SK-N-SH treated with all-trans-retinoic acid at 6 μM for 48 hours (cell line): Measurements from ENCODE around the gene HBS1L.

Experiments used
- ATAC-seq: fragments of 200-7000 bp; cut with Tn5 transposase; 3 replicates; pipeline ENCODE4 v1.9.1; 2020; ENCODE audit warnings: mild to moderate bottlenecking, moderate library complexity
- ARNTL ChIP-seq: fragments of 450-650 bp; formaldehyde crosslinking; IDR thresholded peaks from 2 replicates; pipeline ENCODE4 v1.5.0; 2020; ENCODE audit warnings: low read depth, mild to moderate bottlenecking, moderate library complexity, borderline replicate concordance
- BACH2 ChIP-seq: fragments of 250-450 bp; sonication (Bioruptor Pico); IDR thresholded peaks from 2 replicates; pipeline ENCODE4 v1.9.0; 2021; ENCODE audit warnings: mild to moderate bottlenecking, borderline replicate concordance
- CREB5 ChIP-seq: fragments of 250-450 bp; sonication (Bioruptor Pico); IDR thresholded peaks from 2 replicates; pipeline ENCODE4 v1.5.1; 2020; ENCODE audit warnings: low read depth, mild to moderate bottlenecking, moderate library complexity
- CSDC2 ChIP-seq: fragments of 250-450 bp; sonication (Bioruptor Pico); IDR thresholded peaks from 2 replicates; pipeline ENCODE4 v1.5.0; 2020; ENCODE audit warnings: mild to moderate bottlenecking, moderate library complexity
- CSRNP3 ChIP-seq: fragments of 250-450 bp; sonication (Bioruptor Pico); IDR thresholded peaks from 2 replicates; pipeline ENCODE4 v1.5.1; 2021; ENCODE audit warnings: mild to moderate bottlenecking, moderate library complexity
- ESRRG ChIP-seq: fragments of 250-450 bp; sonication (Bioruptor Pico); IDR thresholded peaks from 2 replicates; pipeline ENCODE4 v1.6.1; 2021; ENCODE audit warnings: mild to moderate bottlenecking
- GLIS3 ChIP-seq: fragments of 250-450 bp; sonication (Bioruptor Pico); IDR thresholded peaks from 2 replicates; pipeline ENCODE4 v1.5.0; 2020; ENCODE audit warnings: mild to moderate bottlenecking, moderate library complexity
- ISL1 ChIP-seq: fragments of 250-450 bp; sonication (Bioruptor Pico); IDR thresholded peaks from 2 replicates; pipeline ENCODE4 v2.1.2; 2022; ENCODE audit warnings: mild to moderate bottlenecking, moderate library complexity
- OSR1 ChIP-seq: fragments of 250-450 bp; sonication (Bioruptor Pico); IDR thresholded peaks from 2 replicates; pipeline ENCODE4 v1.8.0; 2022; ENCODE audit warnings: moderate library complexity, mild to moderate bottlenecking, inconsistent platforms
- PPARA ChIP-seq: fragments of 250-450 bp; sonication (Bioruptor Pico); IDR thresholded peaks from 2 replicates; pipeline ENCODE4 v1.5.0; 2020; ENCODE audit warnings: mild to moderate bottlenecking, borderline replicate concordance
- RARB ChIP-seq: fragments of 250-450 bp; sonication (Bioruptor Pico); IDR thresholded peaks from 2 replicates; pipeline ENCODE4 v1.8.0; 2021; ENCODE audit warnings: mild to moderate bottlenecking, moderate library complexity
- SNAI2 ChIP-seq: fragments of 250-450 bp; sonication (Bioruptor Pico); IDR thresholded peaks from 2 replicates; pipeline ENCODE4 v1.5.0; 2020; ENCODE audit warnings: mild to moderate bottlenecking, moderate library complexity
- TCF4 ChIP-seq: fragments of 250-450 bp; sonication (Bioruptor Pico); IDR thresholded peaks from 2 replicates; pipeline ENCODE4 v1.8.0; 2021; ENCODE audit warnings: mild to moderate bottlenecking, moderate library complexity, borderline replicate concordance
- TOX ChIP-seq: fragments of 250-450 bp; sonication (Bioruptor Pico); IDR thresholded peaks from 2 replicates; pipeline ENCODE4 v1.8.0; 2021; ENCODE audit warnings: mild to moderate bottlenecking, moderate library complexity, borderline replicate concordance
- ZC3H10 ChIP-seq: fragments of 250-450 bp; sonication (Bioruptor Pico); IDR thresholded peaks from 2 replicates; pipeline ENCODE4 v1.5.1; 2021; ENCODE audit warnings: mild to moderate bottlenecking, moderate library complexity
- ZFP3 ChIP-seq: fragments of 250-450 bp; sonication (Bioruptor Pico); IDR thresholded peaks from 2 replicates; pipeline ENCODE4 v1.5.0; 2020; ENCODE audit warnings: mild to moderate bottlenecking, moderate library complexity
- ZFP30 ChIP-seq: fragments of 450-650 bp; formaldehyde crosslinking; IDR thresholded peaks from 2 replicates; pipeline ENCODE4 v1.5.0; 2022; ENCODE audit warnings: mild to moderate bottlenecking, moderate library complexity
- ZNF565 ChIP-seq: fragments of 450-650 bp; formaldehyde crosslinking; conservative IDR thresholded peaks from 2 replicates; pipeline ENCODE4 v1.5.0; 2020; ENCODE audit warnings: low read depth, mild to moderate bottlenecking, moderate library complexity
- ZNF70 ChIP-seq: fragments of 450-650 bp; formaldehyde crosslinking; IDR thresholded peaks from 2 replicates; pipeline ENCODE4 v1.5.0; 2020; ENCODE audit warnings: mild to moderate bottlenecking, moderate library complexity
- ZNF8 ChIP-seq: fragments of 450-650 bp; formaldehyde crosslinking; IDR thresholded peaks from 2 replicates; pipeline ENCODE4 v1.5.0; 2020; ENCODE audit warnings: mild to moderate bottlenecking, moderate library complexity
- TF ChIP-seq, protein P1 (sequence below): fragments of 250-450 bp; sonication (Bioruptor Pico); IDR thresholded peaks from 2 replicates; pipeline ENCODE4 v1.5.0; 2020; ENCODE audit warnings: mild to moderate bottlenecking, moderate library complexity
- TF ChIP-seq, protein P2 (sequence below): fragments of 250-450 bp; sonication (Bioruptor Pico); IDR thresholded peaks from 2 replicates; pipeline ENCODE4 v1.8.0; 2020; ENCODE audit warnings: mild to moderate bottlenecking, moderate library complexity, borderline replicate concordance

HBS1L gene

GRCh38 chr6:135087403-135087802 lies 32.8 kb upstream of the HBS1L start:
- ATAC-seq: no peak; the same call in 2 of the 3 replicates
- TF ChIP-seq ISL1 (CRISPR knock-in tag): no peak
- TF ChIP-seq ZNF70 (CRISPR knock-in tag): no peak
- no peak for TF ChIP-seq CSRNP3 (CRISPR knock-in tag)
- TF ChIP-seq ZFP3 (CRISPR knock-in tag): no peak
- TF ChIP-seq RARB (CRISPR knock-in tag): no peak
- TF ChIP-seq GLIS3: no peak
- TF ChIP-seq, protein P1, sequence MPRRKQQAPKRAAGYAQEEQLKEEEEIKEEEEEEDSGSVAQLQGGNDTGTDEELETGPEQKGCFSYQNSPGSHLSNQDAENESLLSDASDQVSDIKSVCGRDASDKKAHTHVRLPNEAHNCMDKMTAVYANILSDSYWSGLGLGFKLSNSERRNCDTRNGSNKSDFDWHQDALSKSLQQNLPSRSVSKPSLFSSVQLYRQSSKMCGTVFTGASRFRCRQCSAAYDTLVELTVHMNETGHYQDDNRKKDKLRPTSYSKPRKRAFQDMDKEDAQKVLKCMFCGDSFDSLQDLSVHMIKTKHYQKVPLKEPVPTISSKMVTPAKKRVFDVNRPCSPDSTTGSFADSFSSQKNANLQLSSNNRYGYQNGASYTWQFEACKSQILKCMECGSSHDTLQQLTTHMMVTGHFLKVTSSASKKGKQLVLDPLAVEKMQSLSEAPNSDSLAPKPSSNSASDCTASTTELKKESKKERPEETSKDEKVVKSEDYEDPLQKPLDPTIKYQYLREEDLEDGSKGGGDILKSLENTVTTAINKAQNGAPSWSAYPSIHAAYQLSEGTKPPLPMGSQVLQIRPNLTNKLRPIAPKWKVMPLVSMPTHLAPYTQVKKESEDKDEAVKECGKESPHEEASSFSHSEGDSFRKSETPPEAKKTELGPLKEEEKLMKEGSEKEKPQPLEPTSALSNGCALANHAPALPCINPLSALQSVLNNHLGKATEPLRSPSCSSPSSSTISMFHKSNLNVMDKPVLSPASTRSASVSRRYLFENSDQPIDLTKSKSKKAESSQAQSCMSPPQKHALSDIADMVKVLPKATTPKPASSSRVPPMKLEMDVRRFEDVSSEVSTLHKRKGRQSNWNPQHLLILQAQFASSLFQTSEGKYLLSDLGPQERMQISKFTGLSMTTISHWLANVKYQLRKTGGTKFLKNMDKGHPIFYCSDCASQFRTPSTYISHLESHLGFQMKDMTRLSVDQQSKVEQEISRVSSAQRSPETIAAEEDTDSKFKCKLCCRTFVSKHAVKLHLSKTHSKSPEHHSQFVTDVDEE: no peak
- no peak for TF ChIP-seq ZFP30 (CRISPR knock-in tag)
- TF ChIP-seq TCF4 (CRISPR knock-in tag): no peak
- no peak for TF ChIP-seq ZNF8 (CRISPR knock-in tag)
- TF ChIP-seq OSR1 (CRISPR knock-in tag): no peak
- TF ChIP-seq ESRRG (CRISPR knock-in tag): no peak

DNA sequence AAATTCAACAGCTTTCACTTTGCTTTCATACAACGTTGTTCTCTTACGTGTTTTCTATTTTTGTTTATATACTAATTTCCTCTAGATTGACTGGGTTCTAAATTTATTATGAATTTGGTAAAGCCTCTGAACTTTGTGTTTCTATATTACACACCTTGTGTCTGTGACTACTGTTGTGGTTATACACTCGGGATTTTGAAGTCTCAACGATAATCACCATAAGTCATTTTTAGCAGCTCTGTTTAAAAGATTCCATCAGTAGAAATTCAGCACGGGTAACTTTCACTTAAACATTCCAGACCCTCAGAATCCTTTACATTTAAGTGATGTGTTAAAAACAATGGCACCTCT lies 31.8 kb upstream of the HBS1L start:
- no peak for ATAC-seq
- TF ChIP-seq ESRRG (CRISPR knock-in tag) (no peak), ZNF70 (CRISPR knock-in tag) (no peak), ZC3H10 (no peak), ZNF565 (CRISPR knock-in tag) (no peak), CSDC2 (no peak), ZNF8 (CRISPR knock-in tag) (no peak), ZFP3 (CRISPR knock-in tag) (no peak), SNAI2 (no peak), CSRNP3 (CRISPR knock-in tag) (no peak), CREB5 (CRISPR knock-in tag) (no peak), ZFP30 (CRISPR knock-in tag) (no peak), BACH2 (CRISPR knock-in tag) (no peak), RARB (CRISPR knock-in tag) (no peak), TCF4 (CRISPR knock-in tag) (no peak)
- TF ChIP-seq, protein P2, sequence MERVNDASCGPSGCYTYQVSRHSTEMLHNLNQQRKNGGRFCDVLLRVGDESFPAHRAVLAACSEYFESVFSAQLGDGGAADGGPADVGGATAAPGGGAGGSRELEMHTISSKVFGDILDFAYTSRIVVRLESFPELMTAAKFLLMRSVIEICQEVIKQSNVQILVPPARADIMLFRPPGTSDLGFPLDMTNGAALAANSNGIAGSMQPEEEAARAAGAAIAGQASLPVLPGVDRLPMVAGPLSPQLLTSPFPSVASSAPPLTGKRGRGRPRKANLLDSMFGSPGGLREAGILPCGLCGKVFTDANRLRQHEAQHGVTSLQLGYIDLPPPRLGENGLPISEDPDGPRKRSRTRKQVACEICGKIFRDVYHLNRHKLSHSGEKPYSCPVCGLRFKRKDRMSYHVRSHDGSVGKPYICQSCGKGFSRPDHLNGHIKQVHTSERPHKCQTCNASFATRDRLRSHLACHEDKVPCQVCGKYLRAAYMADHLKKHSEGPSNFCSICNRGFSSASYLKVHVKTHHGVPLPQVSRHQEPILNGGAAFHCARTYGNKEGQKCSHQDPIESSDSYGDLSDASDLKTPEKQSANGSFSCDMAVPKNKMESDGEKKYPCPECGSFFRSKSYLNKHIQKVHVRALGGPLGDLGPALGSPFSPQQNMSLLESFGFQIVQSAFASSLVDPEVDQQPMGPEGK: no peak

DNA sequence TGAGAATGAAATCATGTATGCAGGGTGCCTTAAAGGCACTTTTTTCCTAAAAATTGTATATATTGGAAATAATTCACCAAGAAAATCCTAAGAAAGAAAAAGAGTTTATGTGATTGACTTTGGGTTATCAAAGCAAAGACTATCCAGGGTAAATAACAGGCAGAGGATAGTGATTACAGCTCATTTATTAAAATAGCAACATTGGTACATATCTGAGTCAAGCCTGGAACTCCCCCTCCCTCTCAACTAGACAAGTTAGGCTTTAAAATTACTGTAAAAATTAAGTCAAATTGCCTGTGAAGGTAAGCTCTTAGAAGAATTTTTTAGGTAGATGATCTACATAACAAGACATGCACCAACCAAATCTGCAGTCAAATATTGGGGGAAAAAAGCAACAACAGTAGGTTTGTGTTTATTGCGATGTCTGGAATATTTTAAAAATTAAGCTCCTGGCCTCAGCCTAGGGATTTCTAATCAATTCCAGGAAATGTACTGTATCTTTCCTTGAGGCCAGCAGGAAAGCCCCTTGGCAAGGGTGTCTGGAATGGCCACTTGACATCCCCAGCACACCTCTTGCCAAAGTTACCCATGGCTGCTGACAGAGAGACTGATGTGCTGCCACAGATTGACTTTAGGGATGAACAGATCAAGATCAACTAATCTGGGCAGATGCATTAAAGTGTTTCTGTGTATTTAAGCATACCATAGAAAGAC lies 31.2 kb upstream of the HBS1L start:
- TF ChIP-seq GLIS3 (no peak), OSR1 (CRISPR knock-in tag) (no peak), ZNF8 (CRISPR knock-in tag) (no peak), ISL1 (CRISPR knock-in tag) (no peak), SNAI2 (no peak), TOX (CRISPR knock-in tag) (no peak), PPARA (CRISPR knock-in tag) (no peak), ZC3H10 (no peak), ESRRG (CRISPR knock-in tag) (no peak), ARNTL (CRISPR knock-in tag) (no peak), ZNF70 (CRISPR knock-in tag) (no peak)
- TF ChIP-seq, protein P1: no peak
- no peak for ATAC-seq
